Fibroblast of peridontal ligament (primary cell): ENCODE measurements around the gene CPTP.

Source experiments
- DNase-seq: peaks from one replicate; pipeline ENCODE4 v3.0.0-alpha.2; 2010; ENCODE audit errors: extremely low read depth

Gene CPTP

DNA sequence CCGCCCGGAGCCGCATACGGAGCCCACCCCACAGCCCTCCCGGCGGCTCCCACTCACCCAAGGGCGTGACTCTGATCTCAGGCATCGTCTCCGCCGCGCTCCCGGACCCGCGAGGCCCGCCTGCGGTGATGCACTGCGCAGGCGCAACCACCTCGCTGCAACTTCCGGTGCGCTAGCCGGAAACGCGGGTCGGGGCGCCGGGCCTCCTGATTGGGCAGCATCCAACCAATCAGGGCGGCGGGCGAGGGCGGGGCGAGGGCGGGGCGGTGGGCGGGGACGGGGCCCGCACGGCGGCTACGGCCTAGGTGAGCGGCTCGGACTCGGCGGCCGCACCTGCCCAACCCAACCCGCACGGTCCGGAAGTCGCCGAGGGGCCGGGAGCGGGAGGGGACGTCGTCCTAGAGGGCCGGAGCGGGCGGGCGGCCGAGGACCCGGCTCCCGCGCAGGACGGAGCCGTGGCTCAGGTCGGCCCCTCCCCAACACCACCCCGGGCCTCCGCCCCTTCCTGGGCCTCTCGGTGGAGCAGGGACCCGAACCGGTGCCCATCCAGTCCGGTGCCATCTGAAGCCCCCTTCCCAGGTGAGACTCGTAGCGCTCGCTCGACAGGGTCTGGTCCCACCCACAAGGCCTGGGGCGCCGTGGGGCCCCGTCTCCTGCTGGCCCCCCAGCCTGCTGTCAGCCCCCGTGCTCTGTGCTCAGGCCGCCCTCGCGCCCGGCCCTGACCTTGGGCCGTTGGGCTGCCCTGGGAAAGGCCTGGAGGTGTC is at the start of gene CPTP, which contains the start of gene INTS11:
CPTP (plus strand) TSS at position 279 of the 764 bp plus-strand sequence. CDS start 2,109 bp downstream, outside the sequence.
INTS11 (minus strand) TSS at position 137 of the 764 bp plus-strand sequence; CDS start at position 85, 52 bp downstream.
- DNase-seq: peak; percentile 84

DNA sequence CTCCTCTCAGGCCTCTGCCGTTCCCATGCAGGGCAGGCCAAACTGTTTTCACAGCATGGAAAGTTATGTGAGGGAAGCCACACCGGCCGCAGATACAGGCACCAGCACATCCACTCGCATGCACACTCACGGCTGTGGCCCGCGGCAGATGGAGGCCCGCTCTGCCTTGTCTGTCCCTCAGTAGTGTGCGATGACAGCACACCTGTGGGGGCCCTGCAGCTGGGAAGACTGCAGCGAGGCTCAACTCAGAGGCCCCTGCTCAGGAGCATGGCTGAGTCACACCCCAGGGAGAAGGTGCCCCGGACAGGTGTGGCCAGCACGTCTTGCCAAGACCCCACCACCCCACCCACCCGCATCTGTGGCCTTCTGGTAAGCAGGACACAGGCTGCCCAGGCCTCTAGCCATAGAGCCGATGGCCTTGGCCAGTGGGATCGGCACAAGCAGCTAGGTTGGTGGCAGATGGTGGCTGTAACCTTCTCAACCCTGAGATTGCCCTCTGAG is 49.6 kb upstream of the CPTP start:
- DNase-seq: no peak

DNA sequence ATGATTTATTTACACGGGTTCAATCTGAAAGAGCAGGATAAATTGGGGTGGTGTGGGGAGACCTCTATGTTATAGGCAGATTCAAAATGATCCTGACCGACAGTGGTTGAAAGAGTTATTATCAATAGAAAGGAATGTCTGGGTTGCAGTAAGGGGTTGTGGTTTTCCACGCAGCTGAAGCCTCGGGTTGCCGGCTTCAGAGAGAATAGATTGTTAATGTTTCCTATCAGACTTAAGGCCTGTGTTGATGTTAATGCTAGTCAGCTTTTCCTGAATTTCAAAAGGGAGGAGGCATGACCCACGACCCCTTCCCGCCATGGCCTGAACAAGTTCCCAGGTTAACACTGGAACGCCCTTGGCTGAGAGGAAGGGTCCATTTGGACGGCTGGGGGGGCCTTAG is 48.8 kb upstream of the CPTP start:
- peak; percentile 23 for DNase-seq

DNA sequence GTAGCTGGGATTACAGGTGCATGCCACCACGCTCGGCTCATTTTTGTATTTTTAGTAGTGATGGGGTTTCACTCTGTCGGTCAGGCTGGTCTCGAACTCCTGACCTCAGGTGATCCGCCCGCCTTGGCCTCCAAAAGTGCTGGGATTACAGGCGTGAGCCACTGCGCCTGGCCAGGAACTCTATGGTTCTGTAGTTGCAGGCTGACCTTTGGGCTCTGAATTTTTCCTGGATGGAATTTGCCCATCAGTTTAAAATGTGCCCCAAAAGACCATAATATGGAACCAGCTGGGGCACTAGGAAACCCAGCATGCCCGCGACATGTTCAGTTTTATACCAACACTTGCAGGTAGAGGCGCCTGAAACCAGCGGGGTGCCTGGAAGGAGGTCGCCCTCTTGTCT is 46.0 kb upstream of the CPTP start:
- DNase-seq: no peak

DNA sequence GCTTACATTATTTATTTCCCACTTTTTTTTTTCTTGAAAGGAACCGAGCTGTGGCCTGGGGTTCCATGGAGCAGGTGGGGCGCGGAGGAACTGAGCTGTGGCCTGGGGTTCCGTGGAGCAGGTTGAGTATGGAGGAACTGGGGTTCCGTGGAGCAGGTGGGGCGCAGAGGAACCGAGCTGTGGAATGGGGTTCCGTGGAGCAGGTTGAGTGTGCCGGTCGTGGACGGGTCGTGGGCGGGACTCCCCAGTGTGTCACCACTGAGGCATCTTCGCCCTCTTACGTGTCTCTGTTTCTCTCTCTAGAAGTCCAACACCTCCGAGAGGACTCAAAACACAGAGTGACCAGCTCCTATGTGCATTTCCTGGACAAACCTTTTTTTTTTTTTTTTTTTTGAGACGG is 45.6 kb upstream of the CPTP start:
- DNase-seq: no peak

DNA sequence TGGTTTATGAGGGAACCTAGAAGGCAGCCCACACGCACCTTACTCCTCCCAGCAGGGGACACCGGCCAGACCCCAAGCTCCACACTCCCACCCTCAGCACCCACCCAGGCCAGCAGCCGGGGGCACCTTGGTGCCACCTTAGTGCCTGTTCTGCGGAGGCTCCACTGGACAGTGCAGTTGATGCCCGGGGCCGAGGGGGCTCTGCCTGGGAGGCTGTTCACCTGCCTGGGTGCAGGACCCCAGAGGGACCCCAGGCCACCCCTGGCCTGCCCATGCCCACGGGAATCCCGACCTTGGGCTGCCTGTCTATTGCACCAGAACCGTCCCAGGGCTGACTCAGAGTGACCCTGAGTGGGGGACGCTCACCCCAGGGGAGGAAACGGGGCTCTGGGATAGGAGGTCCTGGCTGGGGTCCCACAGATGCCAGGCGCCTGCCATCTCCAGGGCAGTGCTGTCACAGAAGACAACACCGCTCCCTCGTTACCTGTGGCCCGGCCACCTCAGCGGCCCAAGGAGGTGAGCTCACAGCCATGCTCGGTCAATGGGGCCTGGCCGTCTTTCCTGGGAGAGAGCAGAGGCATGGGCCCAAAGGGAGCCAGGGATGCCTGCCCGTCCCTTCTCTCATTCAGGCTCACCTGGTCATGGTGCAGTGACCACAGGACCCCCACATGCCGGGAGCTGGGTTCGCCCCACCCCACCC is 43.7 kb upstream of the CPTP start:
- no peak for DNase-seq

DNA sequence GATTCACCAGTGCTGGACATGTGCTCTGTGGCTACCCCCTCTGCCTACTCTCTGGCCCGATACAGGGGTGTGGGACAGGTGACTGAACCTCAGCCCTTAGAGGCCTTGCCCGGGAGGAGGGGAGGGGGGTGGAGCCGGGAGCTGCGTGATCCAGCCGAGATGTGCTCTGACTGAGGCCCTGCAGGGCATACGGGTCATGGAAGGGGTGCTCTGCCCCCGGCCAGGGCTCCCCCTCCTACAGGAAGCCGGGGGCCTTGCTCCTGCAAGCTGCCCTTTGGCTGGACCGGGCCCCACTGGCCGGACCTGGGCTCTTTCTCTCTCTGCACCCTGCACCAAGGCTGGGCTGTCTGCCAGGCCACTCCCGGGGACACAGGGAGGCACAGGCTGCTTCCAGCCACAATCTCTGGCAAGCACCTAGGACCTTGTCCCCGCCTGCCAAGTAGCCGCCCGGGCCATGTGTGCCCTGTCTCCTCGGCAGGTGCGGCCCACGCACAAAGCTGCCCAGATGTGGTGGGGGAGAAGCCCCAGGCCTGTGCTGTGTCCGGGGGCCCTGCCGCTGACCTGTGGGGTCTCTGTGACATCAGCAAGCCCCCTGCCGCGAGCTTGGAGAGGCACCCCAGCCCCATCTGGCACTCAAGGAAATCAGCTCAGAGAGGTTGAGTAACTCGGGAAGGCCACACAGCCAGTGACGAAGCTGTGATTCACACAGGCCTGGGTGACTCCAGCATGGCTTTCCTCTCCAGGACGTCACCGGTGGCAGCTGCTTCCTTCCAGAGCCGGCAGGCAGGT is 42.9 kb upstream of the CPTP start:
- DNase-seq: no peak

DNA sequence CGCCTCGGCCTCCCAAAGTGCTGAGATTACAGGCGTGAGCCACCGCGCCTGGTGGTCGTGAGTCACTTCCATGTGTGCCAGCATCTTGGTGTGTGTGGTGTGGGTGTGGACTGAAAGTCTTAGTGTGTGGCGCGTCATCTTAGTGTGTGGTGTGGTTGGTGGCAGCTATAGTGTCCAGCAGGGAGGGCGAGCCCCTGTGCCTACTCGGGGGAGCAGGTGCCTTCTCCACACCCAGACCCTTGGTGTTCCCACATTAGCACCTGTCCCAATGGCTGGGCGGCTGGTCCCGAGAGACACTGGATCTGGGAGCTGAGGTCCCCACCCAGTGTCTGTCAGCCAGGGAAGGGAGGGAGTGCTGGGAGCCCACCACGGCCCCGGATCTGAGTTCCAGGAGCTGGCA is 41.6 kb upstream of the CPTP start:
- no peak for DNase-seq

DNA sequence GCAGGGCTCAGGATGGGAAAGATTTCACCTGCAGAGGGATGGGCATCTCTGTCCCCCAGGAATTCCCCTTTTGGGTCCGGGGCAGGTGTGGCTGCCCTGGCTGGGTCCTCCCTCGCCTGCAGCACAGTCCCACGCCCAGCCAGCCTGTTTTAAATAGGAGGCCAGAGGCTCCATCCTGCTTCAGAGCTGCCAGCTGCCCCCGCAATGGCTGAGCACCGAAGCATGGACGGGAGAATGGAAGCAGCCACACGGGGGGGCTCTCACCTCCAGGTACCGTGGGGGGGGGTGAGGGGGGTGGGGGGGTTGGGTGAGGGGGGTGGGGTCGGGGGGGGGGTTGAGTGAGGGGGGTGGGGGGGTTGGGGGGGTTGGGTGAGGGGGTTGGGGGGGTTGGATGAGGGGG is 40.8 kb upstream of the CPTP start:
- no peak for DNase-seq

DNA sequence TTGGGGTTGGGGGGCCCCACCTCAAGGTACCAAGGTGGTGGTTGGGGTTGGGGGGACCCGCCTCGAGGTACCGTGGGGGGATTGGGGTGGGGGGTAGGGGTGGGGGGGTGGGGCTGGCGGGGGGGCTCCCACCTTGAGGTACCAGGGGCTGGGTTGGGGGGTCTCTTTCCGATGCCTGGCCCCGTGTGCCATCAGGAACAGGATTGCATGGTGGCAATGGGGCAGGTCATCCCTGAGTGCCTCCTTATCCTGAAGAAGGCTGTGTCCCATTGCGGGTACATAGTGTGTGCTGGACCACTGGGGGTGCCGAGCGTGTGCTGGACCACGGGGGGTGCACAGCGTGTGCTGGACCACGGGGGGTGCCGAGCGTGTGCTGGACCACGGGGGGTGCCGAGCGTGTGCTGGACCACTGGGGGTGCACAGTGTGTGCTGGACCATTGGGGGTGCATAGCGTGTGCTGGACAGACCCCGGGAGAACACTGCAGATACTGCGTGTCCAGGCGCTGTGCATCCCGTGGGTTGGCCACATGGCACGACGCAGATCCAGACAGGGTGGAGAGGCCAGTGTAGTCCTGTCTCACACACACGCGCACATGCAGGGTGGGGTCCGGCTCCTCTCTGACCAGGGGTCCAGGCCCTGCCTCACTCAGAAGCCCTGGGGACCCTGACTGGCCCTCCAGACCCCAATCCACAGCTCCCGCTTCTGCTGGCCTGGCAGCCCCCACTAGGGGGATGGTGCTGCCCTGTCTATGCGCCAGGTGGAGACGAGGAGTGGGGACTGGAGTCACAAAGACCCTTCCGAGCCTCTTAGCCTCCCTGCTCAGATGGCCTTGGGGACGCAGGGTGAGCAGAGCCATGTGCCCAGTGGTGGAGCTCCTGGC is 40.1 kb upstream of the CPTP start:
- no peak for DNase-seq

DNA sequence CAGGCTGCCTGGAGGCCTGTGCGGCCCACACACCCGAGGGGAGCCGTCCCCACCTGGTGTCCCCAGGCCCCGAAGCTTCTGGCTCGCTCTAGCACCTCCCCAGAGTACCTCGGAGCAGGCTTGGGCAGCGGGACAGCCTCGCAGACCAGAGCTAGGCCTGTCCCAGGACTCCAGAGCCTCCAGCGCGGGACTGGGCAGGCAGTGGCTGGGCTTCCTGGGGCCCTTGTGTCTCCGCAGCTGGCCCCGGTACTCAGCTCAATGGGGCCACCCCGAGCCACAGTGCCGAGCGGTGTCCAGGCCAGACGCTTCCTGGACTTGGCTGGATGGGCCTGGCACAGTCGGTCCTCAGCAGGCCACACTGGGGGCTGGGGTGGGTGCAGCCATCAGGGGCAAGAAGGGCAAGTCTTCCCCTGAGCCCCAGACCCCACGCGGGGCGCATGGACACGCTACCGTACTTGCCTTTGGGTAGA is 39.5 kb upstream of the CPTP start:
- DNase-seq: no peak

DNA sequence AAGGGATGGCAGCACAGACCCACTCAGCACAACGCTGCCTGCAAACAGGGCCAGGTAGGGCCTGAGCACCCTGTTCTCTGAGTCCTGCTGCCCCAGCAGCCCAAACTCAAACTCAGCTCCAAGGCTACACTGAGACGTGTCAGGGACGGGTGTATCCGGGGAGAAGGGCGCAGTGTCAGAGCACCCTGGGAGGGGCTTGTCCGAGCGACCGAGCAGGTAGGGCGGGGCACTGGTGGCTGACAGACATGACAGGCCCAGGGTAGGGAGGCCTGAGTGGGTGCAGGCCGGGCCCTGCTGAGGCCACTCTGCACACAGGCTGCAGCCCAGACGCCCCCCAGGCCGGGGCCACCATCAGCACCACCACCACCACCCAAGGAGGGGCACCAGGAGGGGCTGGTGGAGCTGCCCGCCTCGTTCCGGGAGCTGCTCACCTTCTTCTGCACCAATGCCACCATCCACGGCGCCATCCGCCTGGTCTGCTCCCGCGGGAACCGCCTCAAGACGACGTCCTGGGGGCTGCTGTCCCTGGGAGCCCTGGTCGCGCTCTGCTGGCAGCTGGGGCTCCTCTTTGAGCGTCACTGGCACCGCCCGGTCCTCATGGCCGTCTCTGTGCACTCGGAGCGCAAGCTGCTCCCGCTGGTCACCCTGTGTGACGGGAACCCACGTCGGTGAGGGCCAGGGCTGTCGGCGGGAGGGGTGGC is 38.8 kb upstream of the CPTP start:
- no peak for DNase-seq

DNA sequence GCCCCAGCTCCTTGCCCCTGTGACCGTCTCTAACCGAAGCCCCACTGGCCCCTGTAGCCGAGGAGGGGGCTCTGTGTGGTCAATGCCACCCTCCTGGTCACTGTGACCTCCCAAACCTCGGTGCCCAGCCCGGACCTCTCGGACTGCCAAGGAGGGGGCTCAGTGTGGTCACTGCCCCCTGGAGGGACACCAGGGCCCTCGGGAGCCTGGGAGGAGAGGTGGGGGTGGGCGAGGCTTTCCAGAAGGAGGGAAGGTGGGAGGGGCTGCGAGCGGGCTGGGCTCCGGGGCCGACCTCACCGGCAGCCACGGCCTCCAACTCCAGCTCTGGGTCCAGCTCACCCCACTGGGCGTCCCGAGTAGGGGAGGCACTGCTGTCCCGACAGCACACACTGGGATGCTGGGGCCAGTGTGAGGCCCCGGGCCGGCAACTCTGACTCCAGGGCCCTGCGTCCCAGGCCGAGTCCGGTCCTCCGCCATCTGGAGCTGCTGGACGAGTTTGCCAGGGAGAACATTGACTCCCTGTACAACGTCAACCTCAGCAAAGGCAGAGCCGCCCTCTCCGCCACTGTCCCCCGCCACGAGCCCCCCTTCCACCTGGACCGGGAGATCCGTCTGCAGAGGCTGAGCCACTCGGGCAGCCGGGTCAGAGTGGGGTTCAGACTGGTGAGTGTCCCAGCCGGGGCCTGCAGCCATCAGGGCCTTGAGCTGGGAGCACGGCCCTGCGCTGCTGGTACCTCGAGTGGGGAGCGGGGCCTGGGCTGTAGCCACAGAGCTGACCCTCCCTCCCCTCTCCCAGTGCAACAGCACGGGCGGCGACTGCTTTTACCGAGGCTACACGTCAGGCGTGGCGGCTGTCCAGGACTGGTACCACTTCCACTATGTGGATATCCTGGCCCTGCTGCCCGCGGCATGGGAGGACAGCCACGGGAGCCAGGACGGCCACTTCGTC is 38.0 kb upstream of the CPTP start:
- no peak for DNase-seq

DNA sequence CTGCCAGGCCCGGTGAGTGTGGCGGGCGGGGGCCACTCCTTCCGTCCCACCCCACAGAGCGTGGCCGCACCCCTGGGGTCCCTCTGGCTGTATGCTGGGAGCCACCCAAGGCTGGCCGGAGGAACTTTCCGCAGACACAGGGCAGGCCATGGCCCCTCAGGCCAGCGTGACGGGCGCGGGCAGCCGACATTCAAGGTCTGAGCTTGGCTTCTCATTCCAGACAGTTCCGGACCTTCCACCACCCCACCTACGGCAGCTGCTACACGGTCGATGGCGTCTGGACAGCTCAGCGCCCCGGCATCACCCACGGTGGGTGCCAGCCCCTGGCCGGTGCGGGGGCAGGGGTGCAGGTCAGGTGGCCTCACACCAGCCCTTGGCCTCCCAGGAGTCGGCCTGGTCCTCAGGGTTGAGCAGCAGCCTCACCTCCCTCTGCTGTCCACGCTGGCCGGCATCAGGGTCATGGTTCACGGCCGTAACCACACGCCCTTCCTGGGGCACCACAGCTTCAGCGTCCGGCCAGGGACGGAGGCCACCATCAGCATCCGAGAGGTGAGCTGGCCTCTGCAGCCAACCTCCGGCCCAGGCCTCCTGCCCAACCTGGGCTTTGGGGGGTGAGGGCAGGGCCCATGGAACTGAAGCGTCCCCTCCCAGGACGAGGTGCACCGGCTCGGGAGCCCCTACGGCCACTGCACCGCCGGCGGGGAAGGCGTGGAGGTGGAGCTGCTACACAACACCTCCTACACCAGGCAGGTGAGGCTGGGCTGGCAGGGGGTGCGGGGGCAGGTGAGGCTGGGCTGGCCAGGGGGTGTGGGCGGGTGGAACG is 37.1 kb upstream of the CPTP start:
- DNase-seq: no peak

DNA sequence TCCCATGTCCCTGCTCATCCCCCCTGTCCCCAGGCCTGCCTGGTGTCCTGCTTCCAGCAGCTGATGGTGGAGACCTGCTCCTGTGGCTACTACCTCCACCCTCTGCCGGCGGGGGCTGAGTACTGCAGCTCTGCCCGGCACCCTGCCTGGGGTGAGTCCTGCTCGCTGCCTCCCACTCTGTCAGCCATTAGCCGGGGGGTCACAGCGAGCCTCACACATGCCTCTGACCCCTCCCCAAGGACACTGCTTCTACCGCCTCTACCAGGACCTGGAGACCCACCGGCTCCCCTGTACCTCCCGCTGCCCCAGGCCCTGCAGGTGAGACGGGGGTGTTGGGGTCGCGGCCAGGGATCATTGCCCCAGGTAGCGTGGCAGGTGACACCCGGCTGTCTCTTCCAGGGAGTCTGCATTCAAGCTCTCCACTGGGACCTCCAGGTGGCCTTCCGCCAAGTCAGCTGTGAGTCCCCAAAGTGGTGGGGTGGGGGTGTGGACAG is 34.3 kb upstream of the CPTP start:
- no peak for DNase-seq

DNA sequence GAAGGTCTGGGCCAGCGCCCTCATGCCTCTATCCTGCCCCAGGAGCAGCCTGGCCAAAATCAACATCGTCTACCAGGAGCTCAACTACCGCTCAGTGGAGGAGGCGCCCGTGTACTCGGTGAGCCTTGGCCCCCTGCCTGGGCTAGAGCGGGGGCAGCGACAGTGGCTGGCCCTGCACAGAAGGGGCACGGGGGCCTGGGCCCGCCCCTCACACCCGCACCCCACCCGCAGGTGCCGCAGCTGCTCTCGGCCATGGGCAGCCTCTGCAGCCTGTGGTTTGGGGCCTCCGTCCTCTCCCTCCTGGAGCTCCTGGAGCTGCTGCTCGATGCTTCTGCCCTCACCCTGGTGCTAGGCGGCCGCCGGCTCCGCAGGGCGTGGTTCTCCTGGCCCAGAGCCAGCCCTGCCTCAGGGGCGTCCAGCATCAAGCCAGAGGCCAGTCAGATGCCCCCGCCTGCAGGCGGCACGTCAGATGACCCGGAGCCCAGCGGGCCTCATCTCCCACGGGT is 33.5 kb upstream of the CPTP start:
- DNase-seq: no peak

DNA sequence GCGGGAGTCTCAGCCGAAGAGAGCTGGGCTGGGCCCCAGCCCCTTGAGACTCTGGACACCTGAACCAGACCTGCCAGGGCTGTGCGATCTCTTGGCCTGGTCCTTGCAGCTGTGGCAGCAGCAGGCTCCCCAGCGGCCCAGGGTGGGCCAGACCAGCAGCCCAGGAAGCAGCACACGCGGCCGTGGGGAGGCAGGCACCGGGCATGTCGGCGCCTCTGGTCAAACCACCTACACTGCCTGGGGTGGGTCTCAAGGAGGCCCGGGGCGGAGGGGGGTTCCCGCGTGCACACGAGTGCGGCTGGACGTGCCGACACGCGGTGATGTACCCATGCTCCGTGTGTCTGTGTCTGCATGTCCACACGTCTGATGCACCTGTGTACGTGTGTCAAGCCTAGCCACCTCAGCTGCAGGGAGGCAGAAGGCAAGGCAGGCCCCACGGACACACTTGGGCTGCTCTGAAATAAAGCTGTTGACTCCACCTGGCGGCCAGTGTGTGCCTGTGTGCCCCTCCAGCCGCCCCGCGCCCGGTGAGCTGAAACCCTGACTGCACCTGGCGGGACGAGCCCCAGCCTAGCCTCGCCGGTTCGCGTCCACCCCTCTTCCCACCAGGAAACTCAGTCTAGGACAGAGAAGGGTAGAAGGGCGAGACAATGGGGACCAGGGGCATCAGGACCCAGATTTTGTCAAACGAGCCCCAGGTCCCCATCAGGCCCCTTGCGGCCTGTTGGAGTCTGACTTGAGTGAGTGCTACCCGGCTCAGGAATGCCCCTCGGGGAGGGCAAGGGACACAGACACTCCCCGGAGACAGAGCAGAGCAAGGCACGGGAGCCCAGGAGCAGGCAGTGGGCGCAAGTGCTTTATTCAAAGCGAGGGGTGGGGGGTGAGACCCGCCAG is 32.8 kb upstream of the CPTP start:
- DNase-seq: peak; percentile 37
